ENCODE data around the gene FBN3.

DNA sequence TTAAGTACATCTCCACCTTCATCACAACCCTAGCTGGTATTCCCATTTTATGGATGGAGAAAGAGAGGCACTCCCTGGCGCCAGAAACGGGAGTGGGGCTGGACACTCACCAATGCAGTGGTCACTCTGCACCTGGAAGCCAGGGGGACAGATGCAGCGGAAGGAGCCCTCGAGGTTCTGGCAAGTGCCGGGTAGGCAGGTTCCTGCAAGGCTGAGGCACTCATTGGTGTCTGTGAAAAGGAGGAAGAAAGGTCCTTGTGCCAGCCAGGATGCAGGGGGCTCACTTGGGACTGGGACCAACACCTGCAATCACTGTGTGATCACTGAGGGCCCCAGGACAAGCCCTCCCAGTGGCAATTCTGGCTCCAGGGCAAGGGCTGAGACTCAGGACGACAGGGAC lies 55.1 kb downstream of the FBN3 start:
- TF ChIP-seq, protein P1, sequence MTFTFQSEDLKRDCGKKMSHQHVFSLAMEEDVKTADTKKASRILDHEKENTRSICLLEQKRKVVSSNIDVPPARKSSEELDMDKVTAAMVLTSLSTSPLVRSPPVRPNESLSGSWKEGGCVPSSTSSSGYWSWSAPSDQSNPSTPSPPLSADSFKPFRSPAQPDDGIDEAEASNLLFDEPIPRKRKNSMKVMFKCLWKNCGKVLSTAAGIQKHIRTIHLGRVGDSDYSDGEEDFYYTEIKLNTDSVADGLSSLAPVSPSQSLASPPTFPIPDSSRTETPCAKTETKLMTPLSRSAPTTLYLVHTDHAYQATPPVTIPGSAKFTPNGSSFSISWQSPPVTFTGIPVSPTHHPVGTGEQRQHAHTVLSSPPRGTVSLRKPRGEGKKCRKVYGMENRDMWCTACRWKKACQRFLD (tag by site-specific recombination; IDR thresholded peaks at IDR 0.05) = no peak
- no peak for TF ChIP-seq ZNF335 (tag by site-specific recombination; conservative IDR thresholded peaks at IDR 0.05)
- no peak for TF ChIP-seq ZNF521 (tag by site-specific recombination; IDR thresholded peaks at IDR 0.05)
- TF ChIP-seq ZNF121 (tag by site-specific recombination; IDR thresholded peaks at IDR 0.05) = no peak

All from HEK293 (cell line).